Adrenal gland (tissue), 12 donors: ENCODE data around the gene CLEC2L. TPM values are rescaled to one million over a fixed set of nuclear protein-coding genes. Genes with fewer than 3 reads are reported as not detected.
A peak's percentile ranks its signal among the peaks of the same experiment; 100 is the strongest.

ENCODE experiments used
- DNase-seq, 7 donors: peaks; one replicate each; pipeline ENCODE4 v3.0.0-alpha.2; 2019 to 2020
- H3K27ac ChIP-seq, 5 donors: fragments of 200-600 bp; sonication (generic) in 4 of 5; 1 replicate in 3 of 5; 2 replicates in 2 of 5; pipeline versions ENCODE4 v1.5.1 to v1.8.0; 2016 to 2020; ENCODE audit warnings: mild to moderate bottlenecking in 1 of 5
- H3K27me3 ChIP-seq: fragments of 200-600 bp; 2 replicates; pipeline ENCODE4 v1.8.0; 2021
- H3K36me3 ChIP-seq, 2 donors: fragments of 200-600 bp; replicated peaks in 1 of 2; 1 replicate in 1 of 2; 2 replicates in 1 of 2; pipeline versions ENCODE4 v1.5.1 to v1.8.0; 2018 to 2022
- H3K4me1 ChIP-seq, 2 donors: fragments of 200-600 bp; replicated peaks in 1 of 2; 1 replicate in 1 of 2; 2 replicates in 1 of 2; pipeline versions ENCODE4 v1.5.1 to v1.8.0; 2018 to 2021
- H3K4me3 ChIP-seq, 4 donors: fragments of 200-600 bp; sonication (generic) in 3 of 4; one replicate each; pipeline ENCODE4 v1.5.1; 2016 to 2018
- H3K9me3 ChIP-seq, 3 donors: fragments of 200-600 bp; sonication (generic) in 1 of 3; replicated peaks in 1 of 3; 1 replicate in 2 of 3; 2 replicates in 1 of 3; pipeline versions ENCODE4 v1.5.1 to v1.8.0; 2016 to 2021
- POLR2A ChIP-seq, 2 donors: fragments of 450-650 bp; IDR thresholded peaks; one replicate each; pipeline ENCODE4 v1.6.1; 2017; ENCODE audit warnings: antibody characterized with exemption in 2 of 2, mild to moderate bottlenecking in 2 of 2, moderate library complexity in 1 of 2
- WGBS, 4 donors: extraction: QIAGEN DNeasy Blood & Tissue Kit in 2 of 4; methylation state at CpG; one replicate each; pipeline versions ENCODE4 v1.1.5 to v1.1.7; 2013 to 2017; 5-methylcytosine and 5-hydroxymethylcytosine counted together
- intact Hi-C, 2 donors: fragments of 100-400 bp; cut with DNase I; formaldehyde crosslinking; loops; one replicate each; pipeline versions ENCODE4 v1.14.1 to v1.15.0; 2022 to 2023
- polyA plus RNA-seq, 3 donors: library from polyadenylated mRNA; stranded (reverse); fragments of 200-250 nt in 2 of 3; fragments of 350-450 nt in 1 of 3; fragmentation: Illumina TruSeq in 1 of 3; extraction: RNeasy Lipid Tissue Mini Kit (QIAGEN cat#74804) in 1 of 3; gene quantifications; one replicate each; pipeline ENCODE4 v1.2.3, GENCODE V29; 2013 to 2014
- total RNA-seq, 9 donors: library from RNA; depleted of rRNA in 4 of 9; stranded (reverse); fragments of >200 nt in 4 of 9; fragments of 120-200 nt in 1 of 9; fragmentation: NEBNext Ultra II Directional in 1 of 9; extraction: Animal tissue kit (Norgen Biotek cat#: 25700) in 1 of 9; gene quantifications; one replicate each; pipeline versions ENCODE4 v1.1.0 to v1.2.4, GENCODE V29; 2013 to 2023
- TF ChIP-seq, protein P1 (sequence below), 6 experiments: fragments of 450-650 bp in 4 of 6; fragments of 200-600 bp in 2 of 6; sonication (generic) in 1 of 6; IDR thresholded peaks; 1 replicate in 5 of 6; 2 replicates in 1 of 6; pipeline versions ENCODE4 v1.5.1 to v1.8.0; 2016 to 2021; ENCODE audit warnings: antibody characterized with exemption in 6 of 6, mild to moderate bottlenecking in 2 of 6, moderate library complexity in 1 of 6
- donor health status: healthy with polysubstance abuse.
- donor health status: Bipolar disorder and iron deficiency.
- donor health status: DM: yes; HTN: yes; CAD: no.
- donor health status: DM: no; HTN: no; CAD: no.
- donor health status: DM: no; HTN: no; CAD: no.
- donor health status: DM: yes; HTN: yes; CAD: no.

CLEC2L gene
- total and polyA plus RNA-seq, 12 donors = 0.06 to 0.18 TPM; not detected in 10

DNA sequence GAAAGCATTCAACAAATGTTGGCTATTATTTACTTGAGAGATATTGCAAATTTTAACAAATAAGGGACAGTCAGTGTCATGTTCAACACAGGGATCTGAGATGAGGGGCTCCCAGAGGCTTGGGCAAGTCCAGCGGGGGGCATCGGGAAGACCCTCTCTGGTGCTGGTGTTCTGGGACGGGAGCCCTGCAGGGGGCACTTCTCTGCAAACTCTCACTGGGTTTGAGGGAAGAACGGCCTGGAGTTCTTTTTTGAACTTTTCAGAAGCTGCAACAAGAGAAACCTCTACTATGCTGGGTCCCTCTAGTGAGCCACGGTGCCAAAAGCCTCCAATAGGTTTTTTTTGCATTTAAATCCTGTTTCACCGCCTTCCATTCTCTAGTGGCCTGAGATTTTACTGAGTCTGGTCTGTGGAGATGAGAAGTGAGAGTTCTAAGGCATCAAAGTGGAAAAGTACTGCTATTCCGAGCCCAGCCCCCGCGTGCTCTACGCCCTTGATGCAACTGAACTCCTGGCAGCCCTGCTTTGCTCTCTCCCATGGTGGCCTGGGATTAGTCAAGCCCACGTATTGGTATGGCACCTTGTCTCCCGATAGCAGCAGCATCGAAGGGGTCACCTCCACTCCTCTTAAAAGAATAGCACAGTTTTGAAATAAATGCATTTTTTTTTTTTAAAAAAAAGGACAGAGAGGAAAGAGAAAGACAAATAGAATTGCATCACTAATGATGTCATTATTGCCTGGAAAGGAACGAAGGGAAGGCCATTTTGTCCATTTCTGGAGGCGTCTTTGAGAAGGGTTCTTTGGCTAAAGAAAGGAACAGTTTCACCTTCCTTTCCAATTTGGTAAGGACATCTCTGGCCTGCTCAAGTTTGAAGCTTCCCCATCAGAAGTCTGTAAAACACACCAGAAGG lies 43.5 kb downstream of the CLEC2L start:
- peak in 1 of 7 donors; percentile 34 for DNase-seq
- intact Hi-C loops = no loop called here
- Histone ChIP-seq H3K9me3 (no peaks in the 10 kb centered on the region), H3K27me3 (no peaks in the 10 kb centered on the region), H3K36me3 (peaks cover 0 to 5% of the 10 kb centered on the region in 2 donors), H3K27ac (no peak overlapping the region), H3K4me1 (no peaks in the 10 kb centered on the region), H3K4me3 (no peak overlapping the region)
- WGBS, 4 donors = 91 to 95% (median 92%) methylated on average over 13 to 15 of the region's 15 CpGs
- TF ChIP-seq, protein P1, sequence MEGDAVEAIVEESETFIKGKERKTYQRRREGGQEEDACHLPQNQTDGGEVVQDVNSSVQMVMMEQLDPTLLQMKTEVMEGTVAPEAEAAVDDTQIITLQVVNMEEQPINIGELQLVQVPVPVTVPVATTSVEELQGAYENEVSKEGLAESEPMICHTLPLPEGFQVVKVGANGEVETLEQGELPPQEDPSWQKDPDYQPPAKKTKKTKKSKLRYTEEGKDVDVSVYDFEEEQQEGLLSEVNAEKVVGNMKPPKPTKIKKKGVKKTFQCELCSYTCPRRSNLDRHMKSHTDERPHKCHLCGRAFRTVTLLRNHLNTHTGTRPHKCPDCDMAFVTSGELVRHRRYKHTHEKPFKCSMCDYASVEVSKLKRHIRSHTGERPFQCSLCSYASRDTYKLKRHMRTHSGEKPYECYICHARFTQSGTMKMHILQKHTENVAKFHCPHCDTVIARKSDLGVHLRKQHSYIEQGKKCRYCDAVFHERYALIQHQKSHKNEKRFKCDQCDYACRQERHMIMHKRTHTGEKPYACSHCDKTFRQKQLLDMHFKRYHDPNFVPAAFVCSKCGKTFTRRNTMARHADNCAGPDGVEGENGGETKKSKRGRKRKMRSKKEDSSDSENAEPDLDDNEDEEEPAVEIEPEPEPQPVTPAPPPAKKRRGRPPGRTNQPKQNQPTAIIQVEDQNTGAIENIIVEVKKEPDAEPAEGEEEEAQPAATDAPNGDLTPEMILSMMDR (IDR thresholded peaks at IDR 0.05) = no peak
- no peak for TF ChIP-seq POLR2A (IDR thresholded peaks at IDR 0.05)

DNA sequence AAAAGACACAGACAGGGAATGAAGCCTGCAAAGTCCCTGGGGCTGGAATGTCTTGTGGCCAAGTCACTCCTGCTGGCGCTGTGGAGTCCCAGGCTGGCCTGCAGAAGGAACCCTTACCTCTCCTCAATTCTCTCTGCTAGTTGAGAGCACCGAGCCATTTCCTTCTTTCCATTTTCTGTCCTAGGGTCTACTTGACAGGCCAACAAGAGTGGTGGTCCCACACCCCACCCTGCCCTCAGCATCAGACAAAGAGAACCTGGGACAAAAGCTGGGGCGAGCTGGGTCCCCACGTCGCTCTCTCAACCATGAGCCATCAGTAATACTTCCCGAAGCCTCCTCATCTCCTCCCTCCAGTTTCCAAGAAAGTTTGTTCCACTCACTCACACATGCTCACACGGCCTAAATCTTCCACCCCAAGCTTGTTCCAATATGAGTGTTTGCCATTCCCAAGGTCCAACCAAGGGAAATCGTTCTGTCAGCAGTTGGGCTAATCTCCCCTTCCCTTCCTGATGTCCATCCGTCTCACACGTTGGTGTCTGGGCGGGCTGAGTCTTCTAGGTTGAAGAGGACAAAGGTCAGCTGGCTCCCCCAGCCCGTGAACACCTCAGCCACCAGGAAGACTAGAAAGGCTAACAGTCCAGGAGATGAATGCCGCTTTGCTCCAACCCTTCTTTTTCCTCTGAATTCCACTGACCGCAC lies 44.3 kb downstream of the CLEC2L start:
- no peaks in the 10 kb centered on the region for H3K9me3 ChIP-seq
- H3K27ac ChIP-seq = no peak overlapping the region
- no peaks in the 10 kb centered on the region for H3K27me3 ChIP-seq
- peaks cover 0 to 7% of the 10 kb centered on the region in 2 donors for H3K36me3 ChIP-seq
- no peaks in the 10 kb centered on the region for H3K4me1 ChIP-seq
- TF ChIP-seq POLR2A (IDR thresholded peaks at IDR 0.05) = no peak
- TF ChIP-seq, protein P1 (IDR thresholded peaks at IDR 0.05) = no peak
- peak in 1 of 7 donors; percentile 31 for DNase-seq
- WGBS, 4 donors = 88 to 95% (median 92%) methylated on average over 14 of the region's 14 CpGs
- intact Hi-C loops = no loop called here
- no peak overlapping the region for H3K4me3 ChIP-seq

DNA sequence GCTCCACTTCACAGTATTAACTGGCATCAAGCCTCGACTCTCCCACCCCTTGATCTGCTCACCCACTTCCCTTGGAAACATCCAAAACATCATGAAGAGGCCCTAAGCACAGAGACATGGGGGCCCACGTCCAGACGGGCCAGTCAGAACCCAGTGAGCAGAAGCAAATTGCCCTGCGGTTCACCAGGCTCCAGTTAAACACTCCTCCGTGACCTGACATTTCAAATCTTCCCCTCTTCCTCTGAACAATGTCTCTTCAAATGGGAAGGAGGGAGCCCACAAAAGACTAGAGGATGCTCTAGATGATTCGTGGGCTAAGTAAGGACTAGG lies 44.8 kb downstream of the CLEC2L start:
- H3K36me3 ChIP-seq = peaks cover 0 to 12% of the 10 kb centered on the region in 2 donors
- H3K27ac ChIP-seq = no peak overlapping the region
- no peak overlapping the region for H3K4me3 ChIP-seq
- WGBS, 4 donors = 89 to 93% (median 91%) methylated on average over 6 of the region's 6 CpGs
- intact Hi-C loops = no loop called here
- no peaks in the 10 kb centered on the region for H3K9me3 ChIP-seq
- TF ChIP-seq, protein P1 (IDR thresholded peaks at IDR 0.05) = no peak
- TF ChIP-seq POLR2A (IDR thresholded peaks at IDR 0.05) = no peak
- no peaks in the 10 kb centered on the region for H3K27me3 ChIP-seq
- no peak for DNase-seq
- H3K4me1 ChIP-seq = no peaks in the 10 kb centered on the region

DNA sequence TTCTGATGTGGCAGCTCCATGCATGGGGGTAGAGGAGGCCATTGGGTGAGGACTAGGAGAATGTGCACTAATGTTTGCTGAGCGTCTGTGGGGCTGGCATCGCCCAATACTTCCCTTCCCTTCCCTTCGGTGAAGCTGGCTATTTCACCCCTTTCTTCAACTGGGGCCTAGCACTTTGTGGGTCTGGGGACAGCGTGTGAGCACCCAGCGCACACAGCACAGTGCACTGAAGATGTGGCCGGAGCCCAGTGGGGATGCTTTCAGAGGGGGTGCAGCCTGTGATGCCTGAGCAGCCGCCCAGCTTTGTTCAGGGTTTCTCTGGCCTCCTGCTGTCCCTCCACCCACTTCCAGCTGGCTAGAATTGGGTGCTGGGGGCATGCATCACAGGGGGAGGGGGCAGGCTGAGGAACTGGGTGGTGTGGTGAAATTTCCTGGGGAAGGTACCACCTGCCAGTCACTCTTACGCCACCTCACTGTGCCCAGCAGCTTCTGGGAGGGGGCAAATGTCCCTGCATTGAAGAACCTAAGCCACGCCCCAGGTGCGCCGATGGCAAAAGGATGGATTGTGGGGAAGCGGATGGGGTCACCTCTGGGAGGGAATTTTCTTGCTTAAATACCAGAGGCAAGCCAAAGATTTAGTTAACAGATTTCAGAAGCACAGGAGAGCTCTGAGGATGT lies 45.5 kb downstream of the CLEC2L start:
- H3K4me3 ChIP-seq = no peak overlapping the region
- no peaks in the 10 kb centered on the region for H3K4me1 ChIP-seq
- 95 to 99% (median 97%) methylated on average over 5 to 12 of the region's 12 CpGs for WGBS, 4 donors
- intact Hi-C loops = no loop called here
- peak in 1 of 7 donors; percentile 36 for DNase-seq
- no peak overlapping the region for H3K27ac ChIP-seq
- no peaks in the 10 kb centered on the region for H3K27me3 ChIP-seq
- no peak for TF ChIP-seq POLR2A (IDR thresholded peaks at IDR 0.05)
- TF ChIP-seq, protein P1 (IDR thresholded peaks at IDR 0.05) = no peak
- H3K36me3 ChIP-seq = peaks cover 0 to 19% of the 10 kb centered on the region in 2 donors
- no peaks in the 10 kb centered on the region for H3K9me3 ChIP-seq
